ENCODE measurements around the gene DNAH17.

The DNAH17 gene

DNA sequence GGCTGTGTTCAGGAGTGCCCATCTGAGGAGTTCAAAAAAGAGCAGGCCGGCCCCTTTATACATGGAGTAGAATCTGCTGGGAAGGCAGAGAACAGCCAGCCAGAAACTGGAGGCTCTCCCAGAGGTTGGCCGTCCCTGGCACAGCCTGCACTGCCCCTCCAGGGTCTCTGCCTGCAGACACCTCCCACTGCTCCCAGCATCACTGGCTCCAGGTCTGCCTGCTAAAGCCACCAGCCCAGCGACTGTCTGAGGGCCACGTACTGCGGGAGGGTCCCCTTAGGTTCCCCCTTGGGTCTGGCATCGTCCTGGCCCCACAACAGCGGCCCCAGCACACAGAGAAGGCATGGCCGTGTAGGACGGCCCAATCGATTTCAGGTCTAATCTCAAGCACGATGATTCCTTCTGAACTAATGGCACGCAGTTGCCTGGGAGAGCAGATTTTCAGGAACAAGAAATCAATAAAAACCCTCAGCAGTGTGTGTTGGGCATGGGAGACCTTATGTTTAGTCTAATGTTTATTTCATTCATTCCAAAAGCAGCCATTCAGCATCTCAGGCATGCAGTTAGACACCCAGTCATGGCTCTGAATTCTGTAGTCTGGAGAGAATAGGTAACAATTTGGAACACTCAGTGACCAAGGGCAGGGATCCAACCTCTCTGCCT, 103.1 kb downstream of the DNAH17 start (continued):
- TF ChIP-seq, protein P1, sequence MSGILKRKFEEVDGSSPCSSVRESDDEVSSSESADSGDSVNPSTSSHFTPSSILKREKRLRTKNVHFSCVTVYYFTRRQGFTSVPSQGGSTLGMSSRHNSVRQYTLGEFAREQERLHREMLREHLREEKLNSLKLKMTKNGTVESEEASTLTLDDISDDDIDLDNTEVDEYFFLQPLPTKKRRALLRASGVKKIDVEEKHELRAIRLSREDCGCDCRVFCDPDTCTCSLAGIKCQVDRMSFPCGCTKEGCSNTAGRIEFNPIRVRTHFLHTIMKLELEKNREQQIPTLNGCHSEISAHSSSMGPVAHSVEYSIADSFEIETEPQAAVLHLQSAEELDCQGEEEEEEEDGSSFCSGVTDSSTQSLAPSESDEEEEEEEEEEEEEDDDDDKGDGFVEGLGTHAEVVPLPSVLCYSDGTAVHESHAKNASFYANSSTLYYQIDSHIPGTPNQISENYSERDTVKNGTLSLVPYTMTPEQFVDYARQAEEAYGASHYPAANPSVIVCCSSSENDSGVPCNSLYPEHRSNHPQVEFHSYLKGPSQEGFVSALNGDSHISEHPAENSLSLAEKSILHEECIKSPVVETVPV (CRISPR knock-in tag; IDR thresholded peaks at IDR 0.05): no peak
- TF ChIP-seq OSR1 (CRISPR knock-in tag; IDR thresholded peaks at IDR 0.05): no peak

DNA sequence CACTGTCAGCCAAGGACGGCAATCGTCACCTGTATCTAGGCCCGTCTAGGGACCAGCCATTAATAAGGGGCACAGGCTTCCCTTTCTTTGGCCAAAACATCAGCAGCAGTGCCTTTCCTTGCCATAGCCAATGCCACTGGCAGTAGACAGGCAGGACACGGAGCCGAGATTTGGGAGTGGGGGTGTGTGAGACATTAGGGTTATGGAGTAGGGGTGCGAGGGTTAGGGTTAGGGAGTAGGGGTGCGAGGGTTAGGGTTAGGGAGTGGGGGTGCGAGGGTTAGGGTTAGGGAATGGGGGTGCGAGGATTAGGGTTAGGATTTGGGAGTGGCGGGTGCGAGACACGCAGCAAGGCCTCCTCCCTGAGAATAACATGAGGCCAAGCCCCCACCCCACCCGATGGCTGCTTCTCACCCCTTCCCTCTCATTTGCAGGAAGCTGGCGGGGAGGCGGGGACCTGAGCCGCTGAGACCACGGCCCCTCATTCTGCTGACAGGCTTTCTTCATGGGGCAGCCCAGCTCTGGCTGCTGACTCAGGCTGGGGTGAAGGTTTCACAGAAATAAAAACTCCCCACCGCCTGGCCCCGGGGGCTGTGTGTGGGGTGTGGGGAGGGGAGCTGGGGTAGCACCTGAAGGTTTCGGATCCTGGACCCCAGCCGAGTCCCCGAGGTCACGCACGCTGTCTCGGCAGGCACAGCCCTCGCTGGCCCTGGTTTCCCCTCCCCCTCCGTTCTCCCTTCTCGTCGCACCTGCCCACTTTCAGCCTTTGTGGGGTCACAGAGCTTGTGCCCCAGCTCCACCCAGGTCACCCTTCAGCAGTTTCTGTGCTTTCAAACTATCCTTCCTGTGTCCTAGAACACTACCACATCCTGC, 104.9 kb downstream of the DNAH17 start:
- ATAC-seq: no peak
- TF ChIP-seq, protein P1 (CRISPR knock-in tag; IDR thresholded peaks at IDR 0.05): no peak
- TF ChIP-seq ZFP3 (CRISPR knock-in tag; IDR thresholded peaks at IDR 0.05): no peak
- TF ChIP-seq, protein P2, sequence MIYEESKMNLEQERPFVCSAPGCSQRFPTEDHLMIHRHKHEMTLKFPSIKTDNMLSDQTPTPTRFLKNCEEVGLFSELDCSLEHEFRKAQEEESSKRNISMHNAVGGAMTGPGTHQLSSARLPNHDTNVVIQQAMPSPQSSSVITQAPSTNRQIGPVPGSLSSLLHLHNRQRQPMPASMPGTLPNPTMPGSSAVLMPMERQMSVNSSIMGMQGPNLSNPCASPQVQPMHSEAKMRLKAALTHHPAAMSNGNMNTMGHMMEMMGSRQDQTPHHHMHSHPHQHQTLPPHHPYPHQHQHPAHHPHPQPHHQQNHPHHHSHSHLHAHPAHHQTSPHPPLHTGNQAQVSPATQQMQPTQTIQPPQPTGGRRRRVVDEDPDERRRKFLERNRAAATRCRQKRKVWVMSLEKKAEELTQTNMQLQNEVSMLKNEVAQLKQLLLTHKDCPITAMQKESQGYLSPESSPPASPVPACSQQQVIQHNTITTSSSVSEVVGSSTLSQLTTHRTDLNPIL (CRISPR knock-in tag; IDR thresholded peaks at IDR 0.05; ENCODE audit: low read depth): no peak
- TF ChIP-seq ARNTL (CRISPR knock-in tag; IDR thresholded peaks at IDR 0.05; ENCODE audit: borderline replicate concordance, low read depth): no peak
- no peak for TF ChIP-seq SNAI2 (CRISPR knock-in tag; IDR thresholded peaks at IDR 0.05)
- no peak for TF ChIP-seq GLIS3 (CRISPR knock-in tag; IDR thresholded peaks at IDR 0.05)
- no peak for TF ChIP-seq ISL1 (CRISPR knock-in tag; IDR thresholded peaks at IDR 0.05)
- no peak for TF ChIP-seq ZNF70 (CRISPR knock-in tag; IDR thresholded peaks at IDR 0.05)
- no peak for TF ChIP-seq OSR1 (CRISPR knock-in tag; IDR thresholded peaks at IDR 0.05)

DNA sequence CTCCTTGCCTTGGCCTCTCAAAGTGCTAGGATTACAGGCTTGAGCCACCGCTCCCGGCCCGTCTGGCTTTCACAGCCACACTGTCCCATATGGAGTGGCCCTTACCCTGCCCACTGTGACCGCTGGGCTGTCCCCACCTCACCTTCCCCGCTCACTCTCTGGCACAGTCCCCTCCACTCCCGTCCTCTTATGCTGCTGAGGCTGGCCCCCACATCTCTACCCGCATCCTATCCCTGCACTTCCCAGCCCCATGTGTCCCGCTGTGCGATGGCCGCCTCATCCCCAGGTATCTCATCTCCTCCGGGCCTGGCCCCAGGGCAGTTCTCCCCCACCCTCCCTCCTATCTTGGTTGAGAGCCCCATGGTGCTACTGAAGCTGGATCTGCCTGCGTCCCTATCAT, 105.6 kb downstream of the DNAH17 start:
- ATAC-seq: no peak
- no peak for TF ChIP-seq OSR1 (CRISPR knock-in tag; IDR thresholded peaks at IDR 0.05)
- TF ChIP-seq, protein P3, sequence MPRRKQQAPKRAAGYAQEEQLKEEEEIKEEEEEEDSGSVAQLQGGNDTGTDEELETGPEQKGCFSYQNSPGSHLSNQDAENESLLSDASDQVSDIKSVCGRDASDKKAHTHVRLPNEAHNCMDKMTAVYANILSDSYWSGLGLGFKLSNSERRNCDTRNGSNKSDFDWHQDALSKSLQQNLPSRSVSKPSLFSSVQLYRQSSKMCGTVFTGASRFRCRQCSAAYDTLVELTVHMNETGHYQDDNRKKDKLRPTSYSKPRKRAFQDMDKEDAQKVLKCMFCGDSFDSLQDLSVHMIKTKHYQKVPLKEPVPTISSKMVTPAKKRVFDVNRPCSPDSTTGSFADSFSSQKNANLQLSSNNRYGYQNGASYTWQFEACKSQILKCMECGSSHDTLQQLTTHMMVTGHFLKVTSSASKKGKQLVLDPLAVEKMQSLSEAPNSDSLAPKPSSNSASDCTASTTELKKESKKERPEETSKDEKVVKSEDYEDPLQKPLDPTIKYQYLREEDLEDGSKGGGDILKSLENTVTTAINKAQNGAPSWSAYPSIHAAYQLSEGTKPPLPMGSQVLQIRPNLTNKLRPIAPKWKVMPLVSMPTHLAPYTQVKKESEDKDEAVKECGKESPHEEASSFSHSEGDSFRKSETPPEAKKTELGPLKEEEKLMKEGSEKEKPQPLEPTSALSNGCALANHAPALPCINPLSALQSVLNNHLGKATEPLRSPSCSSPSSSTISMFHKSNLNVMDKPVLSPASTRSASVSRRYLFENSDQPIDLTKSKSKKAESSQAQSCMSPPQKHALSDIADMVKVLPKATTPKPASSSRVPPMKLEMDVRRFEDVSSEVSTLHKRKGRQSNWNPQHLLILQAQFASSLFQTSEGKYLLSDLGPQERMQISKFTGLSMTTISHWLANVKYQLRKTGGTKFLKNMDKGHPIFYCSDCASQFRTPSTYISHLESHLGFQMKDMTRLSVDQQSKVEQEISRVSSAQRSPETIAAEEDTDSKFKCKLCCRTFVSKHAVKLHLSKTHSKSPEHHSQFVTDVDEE (CRISPR knock-in tag; IDR thresholded peaks at IDR 0.05): no peak

DNA sequence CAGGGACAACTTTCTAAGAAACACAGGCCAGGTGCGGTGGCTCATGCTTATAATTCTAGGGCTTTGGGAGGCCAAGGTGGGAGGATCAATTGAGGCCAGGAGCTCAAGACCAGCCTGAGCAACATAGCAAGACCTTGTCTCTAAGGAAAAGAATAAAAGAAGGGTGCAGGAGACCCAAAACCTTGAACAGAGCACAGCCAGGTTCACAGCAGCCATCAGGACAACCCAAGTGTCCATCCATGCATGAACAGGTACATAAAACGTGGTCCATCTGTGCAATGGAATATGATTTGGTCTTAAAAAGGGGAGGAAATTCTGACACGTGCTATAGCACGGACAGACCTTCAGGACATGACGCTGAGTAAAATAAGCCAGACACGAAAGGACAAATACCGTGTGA, 107.8 kb downstream of the DNAH17 start:
- no peak for TF ChIP-seq ZC3H10 (CRISPR knock-in tag; IDR thresholded peaks at IDR 0.05)
- TF ChIP-seq, protein P4, sequence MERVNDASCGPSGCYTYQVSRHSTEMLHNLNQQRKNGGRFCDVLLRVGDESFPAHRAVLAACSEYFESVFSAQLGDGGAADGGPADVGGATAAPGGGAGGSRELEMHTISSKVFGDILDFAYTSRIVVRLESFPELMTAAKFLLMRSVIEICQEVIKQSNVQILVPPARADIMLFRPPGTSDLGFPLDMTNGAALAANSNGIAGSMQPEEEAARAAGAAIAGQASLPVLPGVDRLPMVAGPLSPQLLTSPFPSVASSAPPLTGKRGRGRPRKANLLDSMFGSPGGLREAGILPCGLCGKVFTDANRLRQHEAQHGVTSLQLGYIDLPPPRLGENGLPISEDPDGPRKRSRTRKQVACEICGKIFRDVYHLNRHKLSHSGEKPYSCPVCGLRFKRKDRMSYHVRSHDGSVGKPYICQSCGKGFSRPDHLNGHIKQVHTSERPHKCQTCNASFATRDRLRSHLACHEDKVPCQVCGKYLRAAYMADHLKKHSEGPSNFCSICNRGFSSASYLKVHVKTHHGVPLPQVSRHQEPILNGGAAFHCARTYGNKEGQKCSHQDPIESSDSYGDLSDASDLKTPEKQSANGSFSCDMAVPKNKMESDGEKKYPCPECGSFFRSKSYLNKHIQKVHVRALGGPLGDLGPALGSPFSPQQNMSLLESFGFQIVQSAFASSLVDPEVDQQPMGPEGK (CRISPR knock-in tag; IDR thresholded peaks at IDR 0.05; ENCODE audit: borderline replicate concordance): no peak
- TF ChIP-seq ISL1 (CRISPR knock-in tag; IDR thresholded peaks at IDR 0.05): no peak
- TF ChIP-seq ARNTL (CRISPR knock-in tag; IDR thresholded peaks at IDR 0.05; ENCODE audit: borderline replicate concordance, low read depth): no peak
- no peak for TF ChIP-seq RARB (CRISPR knock-in tag; IDR thresholded peaks at IDR 0.05)
- TF ChIP-seq ZFP3 (CRISPR knock-in tag; IDR thresholded peaks at IDR 0.05): no peak
- TF ChIP-seq, protein P3 (CRISPR knock-in tag; IDR thresholded peaks at IDR 0.05): no peak
- no peak for TF ChIP-seq ZNF70 (CRISPR knock-in tag; IDR thresholded peaks at IDR 0.05)
- no peak for TF ChIP-seq ESRRG (CRISPR knock-in tag; IDR thresholded peaks at IDR 0.05)
- TF ChIP-seq, protein P1 (CRISPR knock-in tag; IDR thresholded peaks at IDR 0.05): no peak
- TF ChIP-seq, protein P2 (CRISPR knock-in tag; IDR thresholded peaks at IDR 0.05; ENCODE audit: low read depth): no peak
- no peak for TF ChIP-seq ZNF8 (CRISPR knock-in tag; IDR thresholded peaks at IDR 0.05)
- no peak for ATAC-seq

Measured in SK-N-SH treated with all-trans-retinoic acid at 6 μM for 48 hours (cell line).